Activated CD8-positive, alpha-beta T cell treated with anti-CD3 and anti-CD28 coated beads, Interleukin-2, amount 10 ng/mL, durations not matched to agents 7 days and 5 days (primary cell): ENCODE measurements around the gene TRPV4. TPM values are rescaled to one million over a fixed set of nuclear protein-coding genes. Genes with fewer than 3 reads are reported as not detected.
"Not testable (repeated sequence)": the region's sequence is repeated elsewhere in the genome, so short reads cannot be mapped to it uniquely, and the experiment has no call there.

ENCODE experiments used
- ATAC-seq: fragments of 150-1000 bp; cut with Tn5 transposase; one replicate; pipeline ENCODE4 v1.10.0; 2021; ENCODE audit warnings: moderate library complexity
- CTCF ChIA-PET: fragments of 350-600 bp; sonication (Branson Sonifier 250); formaldehyde crosslinking; loops from one replicate; lab custom pipeline; 2021; ENCODE audit warnings: antibody characterized with exemption; lab: Charles Lee
- POLR2A ChIA-PET: fragments of 350-600 bp; sonication (Branson Sonifier 250); formaldehyde crosslinking; loops from one replicate; lab custom pipeline; 2021; ENCODE audit warnings: antibody characterized with exemption; lab: Charles Lee
- DNase-seq: peaks from one replicate; pipeline ENCODE4 v3.0.0-alpha.2; 2020
- H3K27ac Mint-ChIP-seq: one replicate; pipeline ENCODE4 v1.8.0; 2021; ENCODE audit warnings: mild to moderate bottlenecking, mixed read lengths
- H3K27me3 Mint-ChIP-seq: one replicate; pipeline ENCODE4 v1.8.0; 2021; ENCODE audit warnings: low read depth, mixed read lengths
- H3K36me3 Mint-ChIP-seq: one replicate; pipeline ENCODE4 v1.8.0; 2021; ENCODE audit warnings: low read depth, mixed read lengths
- H3K4me1 Mint-ChIP-seq: one replicate; pipeline ENCODE4 v1.8.0; 2021; ENCODE audit warnings: low read depth, mixed read lengths
- H3K4me3 Mint-ChIP-seq: one replicate; pipeline ENCODE4 v1.8.0; 2021; ENCODE audit warnings: mild to moderate bottlenecking, mixed read lengths
- H3K9me3 Mint-ChIP-seq: one replicate; pipeline ENCODE4 v1.8.0; 2022; ENCODE audit warnings: mixed read lengths; ENCODE audit not compliant: insufficient read depth
- total RNA-seq, 2 experiments: library from RNA; stranded (reverse); gene quantifications; one replicate each; pipeline ENCODE4 v1.2.3, GENCODE V29; 2021

TRPV4 gene
- total RNA-seq, 2 experiments from 2014 or later: not detected

- CTCF ChIA-PET: interaction anchor here (1.1 to 5.0 kb wide), 2 partner anchors 13 to 69 kb away, joined by 4 to 39 read pairs; no protein-coding TSS in a partner anchor
- Mint-ChIP-seq H3K27me3 (no peaks in the 10 kb centered on the region), H3K27ac (peak overlapping the region; percentile 10), H3K4me3 (no peak overlapping the region), H3K4me1 (peaks cover 18% of the 10 kb centered on the region), H3K9me3 (no peaks in the 10 kb centered on the region), H3K36me3 (no peaks in the 10 kb centered on the region)
- no peak for DNase-seq
- no peak for ATAC-seq
- POLR2A ChIA-PET: no interaction called here
These were observed 25.6 kb upstream of the TRPV4 start for GRCh38 chr12:109858764-109859163.

DNA sequence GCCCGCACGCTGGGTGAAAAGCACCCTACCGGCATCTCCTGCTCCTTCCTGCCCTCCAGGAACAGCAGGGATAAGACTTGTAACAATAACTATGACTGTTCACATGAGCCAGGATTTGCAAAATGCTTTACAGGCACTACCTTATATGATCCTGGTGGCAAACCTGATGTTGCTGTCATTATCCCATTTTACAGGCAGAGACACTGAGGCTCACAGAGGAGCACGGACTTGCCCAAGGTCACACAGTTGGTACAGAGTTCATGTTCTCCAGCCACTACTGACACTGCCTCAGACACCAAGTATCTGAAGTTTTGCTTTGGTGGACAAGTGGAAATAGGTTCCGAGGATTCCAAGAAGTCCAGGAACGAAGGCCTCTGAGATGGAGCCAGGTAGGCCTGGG lies 24.5 kb upstream of the TRPV4 start:
- Mint-ChIP-seq H3K27me3 (no peaks in the 10 kb centered on the region), H3K36me3 (no peaks in the 10 kb centered on the region), H3K9me3 (no peaks in the 10 kb centered on the region), H3K4me3 (no peak overlapping the region), H3K27ac (no peak overlapping the region), H3K4me1 (peaks cover 15% of the 10 kb centered on the region)
- ATAC-seq: no peak
- DNase-seq: no peak
- CTCF ChIA-PET: interaction anchor here (5.0 kb wide), 1 partner anchor 12 kb away, joined by 39 read pairs; no protein-coding TSS in a partner anchor
- POLR2A ChIA-PET: no interaction called here

GRCh38 chr12:109855377-109855776 lies 22.2 kb upstream of the TRPV4 start:
- Mint-ChIP-seq H3K9me3 (no peaks in the 10 kb centered on the region), H3K27ac (no peak overlapping the region), H3K4me1 (peaks cover 15% of the 10 kb centered on the region), H3K4me3 (no peak overlapping the region), H3K36me3 (peaks cover 3% of the 10 kb centered on the region), H3K27me3 (no peaks in the 10 kb centered on the region)
- POLR2A ChIA-PET: no interaction called here
- DNase-seq (no peak), ATAC-seq (no peak)
- CTCF ChIA-PET: interaction anchor here (1.1 to 4.0 kb wide), 5 partner anchors 9 to 72 kb away, joined by 3 to 40 read pairs (median 16); no protein-coding TSS in a partner anchor

DNA sequence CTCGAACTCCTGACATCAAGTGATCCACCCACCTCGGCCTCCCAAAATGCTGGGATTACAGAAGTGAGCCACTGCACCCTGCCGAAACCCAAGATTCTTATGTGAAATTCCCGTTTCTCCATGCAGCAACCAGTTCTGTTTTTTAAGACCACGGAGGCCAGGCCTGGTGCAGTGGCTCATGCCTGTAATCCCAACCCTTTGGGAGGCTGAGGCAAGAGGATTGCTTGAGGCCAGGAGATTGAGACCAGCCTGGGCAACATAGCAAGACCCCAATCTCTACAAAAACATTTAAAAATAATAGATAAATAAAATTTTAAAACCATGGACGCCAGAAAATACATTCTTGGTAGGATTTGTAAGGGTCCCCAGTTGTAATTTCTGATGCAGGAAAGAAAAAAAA lies 17.3 kb upstream of the TRPV4 start:
- H3K36me3 Mint-ChIP-seq, POLR2A ChIA-PET, H3K27ac Mint-ChIP-seq, H3K27me3 Mint-ChIP-seq, H3K4me3 Mint-ChIP-seq, H3K9me3 Mint-ChIP-seq, ATAC-seq, H3K4me1 Mint-ChIP-seq, DNase-seq: not testable (repeated sequence)
- CTCF ChIA-PET: interaction anchor here (1.1 kb wide), 1 partner anchor 61 kb away, joined by 3 read pairs; no protein-coding TSS in a partner anchor

DNA sequence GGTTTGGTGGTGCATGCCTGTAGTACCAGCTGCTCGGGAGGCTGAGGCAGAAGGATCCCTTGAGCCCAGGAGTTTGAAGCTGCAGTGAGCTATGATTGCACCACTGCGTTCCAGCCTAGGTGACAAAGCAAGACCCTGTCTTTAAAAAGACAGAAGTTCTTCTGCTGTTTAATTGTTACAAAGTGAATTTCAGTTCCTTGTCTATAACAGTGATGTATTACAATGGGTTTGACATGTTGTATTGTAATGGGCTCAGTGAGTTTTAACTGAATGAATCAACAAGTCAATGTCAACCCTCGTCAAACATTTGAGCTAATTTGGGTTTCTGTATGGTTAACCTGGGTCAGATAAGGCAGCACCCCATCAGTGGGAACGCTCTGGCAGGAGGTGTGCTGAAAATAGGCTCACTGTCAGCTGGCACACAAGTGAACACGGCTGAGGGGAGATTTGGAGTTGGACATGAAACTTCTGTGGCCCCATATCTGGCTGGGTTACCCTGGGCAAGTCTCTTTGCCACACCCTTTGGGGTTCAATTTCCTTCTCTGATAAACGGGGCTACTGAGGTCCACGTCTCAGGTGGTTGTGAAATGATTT lies 14.0 kb upstream of the TRPV4 start:
- ChIA-PET POLR2A (no interaction called here), CTCF (interaction anchor here (0.6 to 5.7 kb wide), 4 partner anchors 9 to 72 kb away, joined by 3 to 80 read pairs (median 22); no protein-coding TSS in a partner anchor)
- peaks cover 10% of the 10 kb centered on the region for H3K4me1 Mint-ChIP-seq
- no peak for ATAC-seq
- H3K9me3 Mint-ChIP-seq: no peaks in the 10 kb centered on the region
- DNase-seq: no peak
- no peak overlapping the region for H3K27ac Mint-ChIP-seq
- H3K36me3 Mint-ChIP-seq: no peaks in the 10 kb centered on the region
- H3K4me3 Mint-ChIP-seq: no peak overlapping the region
- H3K27me3 Mint-ChIP-seq: no peaks in the 10 kb centered on the region

- peak overlapping the region; percentile 7 for H3K4me3 Mint-ChIP-seq
- no peaks in the 10 kb centered on the region for H3K9me3 Mint-ChIP-seq
- DNase-seq (no peak), ATAC-seq (no peak)
- ChIA-PET POLR2A (interaction anchor here (1.5 kb wide), 1 partner anchor 40 kb away, joined by 4 read pairs; no protein-coding TSS in a partner anchor), CTCF (interaction anchor here (0.6 to 5.7 kb wide), 43 partner anchors 8 to 418 kb away, joined by 3 to 80 read pairs (median 5); partner anchors contain the start of genes KCTD10, MMAB, MVK and TRPV4)
- peaks cover 10% of the 10 kb centered on the region for H3K4me1 Mint-ChIP-seq
- H3K27me3 Mint-ChIP-seq: no peaks in the 10 kb centered on the region
- H3K36me3 Mint-ChIP-seq: no peaks in the 10 kb centered on the region
- H3K27ac Mint-ChIP-seq: no peak overlapping the region
These were observed 12.6 kb upstream of the TRPV4 start for GRCh38 chr12:109845824-109846205.

- Mint-ChIP-seq H3K9me3 (no peaks in the 10 kb centered on the region), H3K36me3 (no peaks in the 10 kb centered on the region), H3K4me3 (peak overlapping the region; percentile 7), H3K27me3 (no peaks in the 10 kb centered on the region), H3K4me1 (peaks cover 10% of the 10 kb centered on the region), H3K27ac (no peak overlapping the region)
- ChIA-PET POLR2A (interaction anchor here (0.5 to 1.5 kb wide), 2 partner anchors 39 to 55 kb away, joined by 3 to 4 read pairs; partner anchors contain the start of gene TCHP), CTCF (interaction anchor here (0.6 to 5.7 kb wide), 53 partner anchors 8 to 586 kb away, joined by 3 to 80 read pairs (median 4); partner anchors contain the start of genes KCTD10, MMAB, MVK and TRPV4)
- DNase-seq (peak; percentile 91), ATAC-seq (peak; percentile 96)
These were observed 12.0 kb upstream of the TRPV4 start for GRCh38 chr12:109844983-109845823.

DNA sequence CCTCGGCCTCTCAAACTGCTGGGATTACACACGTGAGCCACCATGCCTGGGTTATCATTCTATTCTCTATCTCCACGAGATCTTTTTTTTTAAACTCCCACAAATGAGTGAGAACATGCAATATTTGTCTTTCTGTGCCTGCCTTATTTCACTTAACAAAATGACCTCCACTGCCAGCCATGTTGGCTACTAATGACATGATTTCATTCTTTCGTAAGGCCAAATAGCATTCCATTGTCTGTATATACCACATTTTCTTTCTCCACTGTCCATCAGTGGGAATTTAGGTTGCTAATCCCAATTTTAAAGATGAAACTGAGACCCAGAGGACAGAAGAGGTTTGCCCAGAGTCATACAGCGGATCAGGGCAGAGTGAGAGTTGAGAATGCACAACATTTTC lies 10.9 kb upstream of the TRPV4 start:
- peaks cover 10% of the 10 kb centered on the region for H3K4me1 Mint-ChIP-seq
- no peaks in the 10 kb centered on the region for H3K9me3 Mint-ChIP-seq

GRCh38 chr12:109842021-109842420 lies 8.8 kb upstream of the TRPV4 start:
- ChIA-PET CTCF (interaction anchor here (4.0 to 5.7 kb wide), 3 partner anchors 11 to 36 kb away, joined by 40 to 80 read pairs (median 43); partner anchors contain the start of gene TRPV4), POLR2A (no interaction called here)
- H3K27me3 Mint-ChIP-seq: no peaks in the 10 kb centered on the region
- H3K4me3 Mint-ChIP-seq: no peak overlapping the region
- no peak overlapping the region for H3K27ac Mint-ChIP-seq
- peaks cover 10% of the 10 kb centered on the region for H3K4me1 Mint-ChIP-seq
- no peaks in the 10 kb centered on the region for H3K9me3 Mint-ChIP-seq
- ATAC-seq: no peak
- H3K36me3 Mint-ChIP-seq: no peaks in the 10 kb centered on the region
- DNase-seq: no peak

More for the DNA sequence above, 10.9 kb upstream of the TRPV4 start:
- CTCF ChIA-PET: interaction anchor here (1.5 to 5.7 kb wide), 7 partner anchors 8 to 416 kb away, joined by 3 to 80 read pairs (median 24); partner anchors contain the start of gene TRPV4
- Mint-ChIP-seq H3K27ac (no peak overlapping the region), H3K27me3 (no peaks in the 10 kb centered on the region), H3K4me3 (no peak overlapping the region), H3K36me3 (no peaks in the 10 kb centered on the region)
- no peak for ATAC-seq
- POLR2A ChIA-PET: no interaction called here
- DNase-seq: no peak

GRCh38 chr12:109841356-109841755 lies 8.2 kb upstream of the TRPV4 start:
- no peak overlapping the region for H3K4me3 Mint-ChIP-seq
- no peaks in the 10 kb centered on the region for H3K9me3 Mint-ChIP-seq
- H3K36me3 Mint-ChIP-seq: no peaks in the 10 kb centered on the region
- no peak for DNase-seq
- H3K27me3 Mint-ChIP-seq: peaks cover 1% of the 10 kb centered on the region
- ChIA-PET POLR2A (no interaction called here), CTCF (interaction anchor here (1.1 to 1.3 kb wide), 3 partner anchors 12 to 36 kb away, joined by 3 to 8 read pairs (median 3); no protein-coding TSS in a partner anchor)
- no peak overlapping the region for H3K27ac Mint-ChIP-seq
- H3K4me1 Mint-ChIP-seq: peaks cover 10% of the 10 kb centered on the region
- no peak for ATAC-seq

GRCh38 chr12:109840305-109841074 lies 7.3 kb upstream of the TRPV4 start:
- no peaks in the 10 kb centered on the region for H3K9me3 Mint-ChIP-seq
- no peak overlapping the region for H3K4me3 Mint-ChIP-seq
- ATAC-seq (no peak), DNase-seq (no peak)
- H3K4me1 Mint-ChIP-seq: peaks cover 6% of the 10 kb centered on the region
- ChIA-PET POLR2A (no interaction called here), CTCF (interaction anchor here (1.1 to 1.3 kb wide), 3 partner anchors 13 to 35 kb away, joined by 3 to 8 read pairs (median 3); no protein-coding TSS in a partner anchor)
- H3K27me3 Mint-ChIP-seq: peaks cover 2% of the 10 kb centered on the region
- H3K27ac Mint-ChIP-seq: no peak overlapping the region
- H3K36me3 Mint-ChIP-seq: no peaks in the 10 kb centered on the region
